ENCODE data around the gene CLTA. TPM values are rescaled to one million over a fixed set of nuclear protein-coding genes. Genes with fewer than 3 reads are reported as not detected.
A peak's percentile ranks its signal among the peaks of the same experiment; 100 is the strongest.

Gene CLTA, protein sequence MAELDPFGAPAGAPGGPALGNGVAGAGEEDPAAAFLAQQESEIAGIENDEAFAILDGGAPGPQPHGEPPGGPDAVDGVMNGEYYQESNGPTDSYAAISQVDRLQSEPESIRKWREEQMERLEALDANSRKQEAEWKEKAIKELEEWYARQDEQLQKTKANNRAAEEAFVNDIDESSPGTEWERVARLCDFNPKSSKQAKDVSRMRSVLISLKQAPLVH
- total RNA-seq, result 178 and 185 TPM in 2 replicates
- long read RNA-seq, transcript CLTA-202 (5 exons, 1,073 nt), result major isoform, 60 of 64 reads
- long read RNA-seq, partial matches to known transcripts, result 0 of 64 reads
- long read RNA-seq, other reads (novel, unspliced or antisense), result 4 of 64 reads

GRCh38 chr9:36190388-36191289 is at the start of gene CLTA:
Gene CLTA (plus strand): TSS chr9:36190921. CDS start chr9:36191057, 136 bp downstream.
- H3K9me3 Mint-ChIP-seq (ENCODE audit: low read depth), result no peaks in the 10 kb centered on the region
- H3K36me3 Mint-ChIP-seq (ENCODE audit: insufficient read depth), result peaks cover 8% of the 10 kb centered on the region
- peaks cover 11% of the 10 kb centered on the region for H3K27me3 Mint-ChIP-seq
- TF ChIP-seq CTCF (IDR thresholded peaks at IDR 0.05; ENCODE audit: unreplicated experiment), result peak; percentile 45
- H3K4me3 Mint-ChIP-seq (ENCODE audit: low read depth), result peak within 1 kb of the TSS; percentile 86
- H3K4me1 Mint-ChIP-seq (ENCODE audit: low read depth), result peaks cover 37% of the 10 kb centered on the region
- DNase-seq (ENCODE audit: low spot score, unreplicated experiment), result peak; percentile 96
- peak within 1 kb of the TSS; percentile 97 for H3K27ac Mint-ChIP-seq

DNA sequence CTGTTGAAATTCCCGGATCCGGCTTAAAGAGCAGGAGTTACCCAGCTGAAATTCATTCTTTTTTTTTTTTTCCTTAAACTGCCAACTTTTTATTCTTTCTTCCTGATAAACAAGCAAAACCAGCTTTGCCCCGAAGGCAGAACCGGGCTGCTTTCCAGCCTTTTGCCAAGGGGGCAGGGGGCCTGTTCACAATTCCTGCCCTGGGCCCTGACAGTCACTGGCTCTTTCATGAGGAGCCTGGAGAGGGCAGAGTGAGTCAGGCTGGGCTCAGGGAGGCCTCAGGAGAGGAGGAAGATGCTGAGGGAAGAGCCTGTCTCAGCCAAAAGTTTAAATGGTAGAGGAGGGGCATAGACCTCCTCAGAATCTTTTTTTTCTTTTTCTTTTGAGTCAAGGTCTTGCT is 49.4 kb upstream of the CLTA start:
- TF ChIP-seq CTCF (IDR thresholded peaks at IDR 0.05; ENCODE audit: unreplicated experiment), result peak; percentile 12
- peaks cover 11% of the 10 kb centered on the region for H3K9me3 Mint-ChIP-seq (ENCODE audit: low read depth)
- DNase-seq (ENCODE audit: low spot score, unreplicated experiment), result no peak
- peaks cover 7% of the 10 kb centered on the region for H3K4me1 Mint-ChIP-seq (ENCODE audit: low read depth)
- peaks cover 33% of the 10 kb centered on the region for H3K27me3 Mint-ChIP-seq
- H3K4me3 Mint-ChIP-seq (ENCODE audit: low read depth), result no peak overlapping the region
- no peak overlapping the region for H3K27ac Mint-ChIP-seq
- H3K36me3 Mint-ChIP-seq (ENCODE audit: insufficient read depth), result peaks cover 8% of the 10 kb centered on the region

DNA sequence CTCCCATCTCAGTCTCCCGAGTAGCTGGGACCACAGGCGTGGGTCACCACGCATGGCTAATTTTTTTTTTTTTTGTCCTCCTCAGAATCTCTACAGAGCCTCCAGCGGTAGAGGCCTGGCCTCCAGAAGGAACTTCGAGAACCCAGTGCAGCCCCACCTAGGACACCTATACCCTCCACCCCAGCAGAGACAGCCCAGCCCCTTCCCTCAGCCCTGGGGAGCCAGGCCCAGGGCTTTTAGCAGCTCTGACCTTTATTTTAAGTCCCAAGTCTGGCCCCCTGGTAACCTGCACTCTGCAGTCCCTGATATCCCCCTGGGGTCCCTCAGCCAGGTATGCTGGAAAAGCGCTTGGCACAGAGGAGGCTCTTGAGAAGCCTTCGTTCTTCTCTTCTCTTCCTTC is 49.0 kb upstream of the CLTA start:
- peaks cover 33% of the 10 kb centered on the region for H3K27me3 Mint-ChIP-seq
- peaks cover 10% of the 10 kb centered on the region for H3K36me3 Mint-ChIP-seq (ENCODE audit: insufficient read depth)

DNA sequence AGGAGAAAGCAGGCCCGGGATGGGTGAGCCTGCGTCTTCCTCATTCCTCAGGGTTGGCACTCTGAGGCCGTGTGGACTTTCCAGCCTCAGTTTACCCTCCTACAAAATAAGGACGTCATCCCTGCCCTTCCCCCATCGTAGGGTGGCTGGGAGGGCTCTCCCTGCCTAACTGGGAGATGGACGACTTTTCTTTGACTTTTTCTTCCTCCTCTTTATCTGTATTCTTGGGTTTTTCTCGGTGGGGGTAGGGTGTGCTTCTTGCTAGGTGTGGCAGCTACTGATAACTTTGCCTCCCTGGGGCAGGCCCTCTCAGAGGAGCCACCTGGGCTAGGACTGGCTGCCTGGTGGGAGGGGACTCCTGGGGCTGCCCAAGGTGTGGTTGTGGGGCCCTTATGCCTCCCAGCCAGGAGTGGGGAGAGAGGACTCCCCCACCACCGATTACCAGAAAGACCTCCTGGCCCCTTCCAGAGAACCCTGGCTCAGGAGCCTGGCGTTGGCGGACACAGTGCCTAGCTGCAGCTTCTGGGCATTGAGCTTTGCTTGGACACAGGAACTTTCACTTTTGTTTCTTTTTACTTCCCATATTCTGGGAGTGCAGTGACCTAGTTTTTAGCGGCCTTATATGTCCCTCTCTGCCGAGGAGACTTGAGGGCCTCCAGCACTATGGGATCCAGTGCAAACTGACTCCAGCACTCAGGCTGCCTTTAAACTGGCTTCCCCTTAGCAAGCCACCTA is 48.0 kb upstream of the CLTA start:
- no peak overlapping the region for H3K27ac Mint-ChIP-seq
- H3K36me3 Mint-ChIP-seq (ENCODE audit: insufficient read depth), result peaks cover 11% of the 10 kb centered on the region
- H3K4me3 Mint-ChIP-seq (ENCODE audit: low read depth), result no peak overlapping the region
- peaks cover 25% of the 10 kb centered on the region for H3K27me3 Mint-ChIP-seq
- H3K4me1 Mint-ChIP-seq (ENCODE audit: low read depth), result no peaks in the 10 kb centered on the region
- peaks cover 13% of the 10 kb centered on the region for H3K9me3 Mint-ChIP-seq (ENCODE audit: low read depth)
- no peak for DNase-seq (ENCODE audit: low spot score, unreplicated experiment)
- no peak for TF ChIP-seq CTCF (IDR thresholded peaks at IDR 0.05; ENCODE audit: unreplicated experiment)

More for the DNA sequence above, 49.0 kb upstream of the CLTA start:
- DNase-seq (ENCODE audit: low spot score, unreplicated experiment), result no peak
- Mint-ChIP-seq H3K4me3 (ENCODE audit: low read depth) (no peak overlapping the region), H3K4me1 (ENCODE audit: low read depth) (peaks cover 7% of the 10 kb centered on the region), H3K27ac (peak overlapping the region; percentile 30), H3K9me3 (ENCODE audit: low read depth) (peaks cover 13% of the 10 kb centered on the region)
- TF ChIP-seq CTCF (IDR thresholded peaks at IDR 0.05; ENCODE audit: unreplicated experiment), result no peak

- H3K27me3 Mint-ChIP-seq, result peaks cover 19% of the 10 kb centered on the region
- H3K36me3 Mint-ChIP-seq (ENCODE audit: insufficient read depth), result peaks cover 11% of the 10 kb centered on the region
- no peak for DNase-seq (ENCODE audit: low spot score, unreplicated experiment)
- no peak for TF ChIP-seq CTCF (IDR thresholded peaks at IDR 0.05; ENCODE audit: unreplicated experiment)
- H3K9me3 Mint-ChIP-seq (ENCODE audit: low read depth), result peaks cover 13% of the 10 kb centered on the region
- no peak overlapping the region for H3K27ac Mint-ChIP-seq
- no peak overlapping the region for H3K4me3 Mint-ChIP-seq (ENCODE audit: low read depth)
- no peaks in the 10 kb centered on the region for H3K4me1 Mint-ChIP-seq (ENCODE audit: low read depth)
Observed at GRCh38 chr9:36143245-36143641, 47.5 kb upstream of the CLTA start.
